GM21367 (cell line): ENCODE measurements around the gene FAM24A.
A peak's percentile ranks its signal among the peaks of the same experiment; 100 is the strongest.
"Not testable (repeated sequence)": the region's sequence is repeated elsewhere in the genome, so short reads cannot be mapped to it uniquely, and the experiment has no call there.

Experiments
- ATAC-seq: cut with Tn5 transposase; IDR thresholded peaks from one replicate; pipeline ENCODE4 v1.9.1; 2021; ENCODE audit not compliant: unreplicated experiment

FAM24A gene, protein sequence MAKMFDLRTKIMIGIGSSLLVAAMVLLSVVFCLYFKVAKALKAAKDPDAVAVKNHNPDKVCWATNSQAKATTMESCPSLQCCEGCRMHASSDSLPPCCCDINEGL

DNA sequence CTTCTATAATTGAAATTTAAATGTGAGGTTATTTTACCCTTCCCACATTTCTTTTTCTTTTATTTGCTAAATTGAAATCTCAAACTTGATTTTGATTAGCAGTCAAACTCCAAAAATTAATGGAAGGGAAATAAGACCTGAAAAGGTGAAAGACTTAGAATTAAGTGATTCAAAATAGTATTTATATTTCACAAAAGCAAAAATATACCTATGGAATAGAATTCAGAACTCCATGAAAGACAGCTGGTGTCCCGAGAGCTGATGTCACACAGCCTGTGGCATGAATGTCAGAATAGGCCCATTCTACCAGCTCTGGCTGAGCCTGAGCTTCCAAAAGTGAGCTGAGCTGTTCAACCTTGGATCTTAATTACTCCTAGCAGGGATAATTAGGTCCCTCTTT, at the start of gene FAM24A:
FAM24A (plus strand) TSS at position 301 of the 400 bp plus-strand sequence. CDS start 1,025 bp downstream, outside the sequence.
- no peak for ATAC-seq

- ATAC-seq = no peak
Observed at GRCh38 chr10:122861711-122862161, 48.7 kb upstream of the FAM24A start.

GRCh38 chr10:122863216-122864193, 46.9 kb upstream of the FAM24A start:
- no peak for ATAC-seq

- ATAC-seq = no peak
Observed at GRCh38 chr10:122864194-122864592, 46.2 kb upstream of the FAM24A start.

DNA sequence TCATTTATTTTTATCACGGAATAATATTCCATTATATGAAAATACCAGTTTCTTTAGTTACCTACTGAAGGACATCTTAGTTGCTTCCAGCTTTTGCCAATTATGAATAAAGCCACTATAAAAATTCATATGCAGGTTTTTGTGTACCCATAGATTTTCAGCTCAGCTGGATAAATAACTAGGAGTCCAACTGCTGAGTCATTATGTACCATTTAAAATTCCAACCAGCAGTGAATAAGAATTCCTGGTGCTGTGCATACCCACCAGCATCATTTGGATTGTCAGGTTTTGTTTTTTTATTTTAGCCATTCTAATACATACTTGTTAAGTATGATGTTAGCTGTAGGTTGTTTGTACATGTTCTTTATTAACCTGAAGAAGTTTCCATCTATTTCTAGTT, 45.5 kb upstream of the FAM24A start:
- no peak for ATAC-seq

DNA sequence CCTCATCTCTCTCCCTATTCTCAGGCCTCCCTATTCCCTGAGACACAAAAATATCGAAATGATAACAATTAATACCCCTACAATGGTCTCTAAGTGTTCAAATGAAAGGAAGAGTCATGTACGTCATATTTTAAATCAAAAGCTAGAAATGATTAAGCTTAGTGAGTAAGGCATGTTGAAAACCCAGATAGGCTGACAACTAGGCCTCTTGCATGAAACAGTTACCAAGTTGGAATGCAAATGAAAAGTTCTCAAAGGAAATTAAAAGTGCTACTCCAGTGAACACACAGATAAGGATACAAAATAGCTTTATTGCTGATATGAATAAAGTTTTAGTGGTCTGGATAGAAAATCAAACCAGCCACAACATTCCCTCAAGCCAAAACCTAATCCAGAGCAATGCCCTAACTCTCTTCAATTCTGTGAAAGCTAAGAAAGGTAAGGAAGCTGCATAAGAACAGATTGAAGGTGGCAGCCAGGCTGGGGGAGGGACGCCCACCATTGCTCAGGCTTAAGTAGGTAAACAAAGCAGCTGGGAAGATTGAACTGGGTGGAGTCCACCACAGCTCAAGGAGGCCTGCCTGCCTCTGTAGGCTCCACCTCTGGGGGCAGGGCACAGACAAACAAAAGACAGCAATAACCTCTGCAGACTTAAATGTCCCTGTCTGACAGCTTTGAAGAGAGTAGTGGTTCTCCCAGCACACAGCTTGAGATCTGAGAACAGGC, 43.5 kb upstream of the FAM24A start:
- ATAC-seq = not testable (repeated sequence)

DNA sequence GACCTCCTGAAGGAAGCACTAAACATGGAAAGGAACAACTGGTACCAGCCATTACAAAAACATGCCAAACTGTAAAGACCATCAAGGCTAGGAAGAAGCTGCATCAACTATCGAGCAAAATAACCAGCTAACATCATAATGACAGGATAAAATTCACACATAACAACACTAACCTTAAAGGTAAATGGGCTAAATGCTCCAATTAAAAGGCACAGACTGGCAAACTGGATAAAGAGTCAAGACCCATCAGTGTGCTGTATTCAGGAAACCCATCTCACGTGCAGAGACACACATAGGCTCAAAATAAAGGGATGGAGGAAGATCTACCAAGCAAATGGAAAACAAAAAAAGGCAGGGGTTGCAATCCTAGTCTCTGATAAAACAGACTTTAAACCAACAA, 41.6 kb upstream of the FAM24A start:
- not testable (repeated sequence) for ATAC-seq

DNA sequence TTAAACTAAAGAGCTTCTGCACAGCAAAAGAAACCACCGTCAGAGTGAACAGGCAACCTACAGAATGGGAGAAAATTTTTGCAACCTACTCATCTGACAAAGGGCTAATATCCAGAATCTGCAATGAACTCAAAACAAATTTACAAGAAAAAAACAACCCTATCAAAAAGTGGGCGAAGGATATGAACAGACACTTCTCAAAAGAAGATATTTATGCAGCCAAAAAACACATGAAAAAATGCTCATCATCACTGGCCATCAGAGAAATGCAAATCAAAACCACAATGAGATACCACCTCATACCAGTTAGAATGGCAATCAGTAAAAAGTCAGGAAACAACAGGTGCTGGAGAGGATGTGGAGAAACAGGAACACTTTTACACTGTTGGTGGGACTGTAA, 38.5 kb upstream of the FAM24A start:
- ATAC-seq = not testable (repeated sequence)

DNA sequence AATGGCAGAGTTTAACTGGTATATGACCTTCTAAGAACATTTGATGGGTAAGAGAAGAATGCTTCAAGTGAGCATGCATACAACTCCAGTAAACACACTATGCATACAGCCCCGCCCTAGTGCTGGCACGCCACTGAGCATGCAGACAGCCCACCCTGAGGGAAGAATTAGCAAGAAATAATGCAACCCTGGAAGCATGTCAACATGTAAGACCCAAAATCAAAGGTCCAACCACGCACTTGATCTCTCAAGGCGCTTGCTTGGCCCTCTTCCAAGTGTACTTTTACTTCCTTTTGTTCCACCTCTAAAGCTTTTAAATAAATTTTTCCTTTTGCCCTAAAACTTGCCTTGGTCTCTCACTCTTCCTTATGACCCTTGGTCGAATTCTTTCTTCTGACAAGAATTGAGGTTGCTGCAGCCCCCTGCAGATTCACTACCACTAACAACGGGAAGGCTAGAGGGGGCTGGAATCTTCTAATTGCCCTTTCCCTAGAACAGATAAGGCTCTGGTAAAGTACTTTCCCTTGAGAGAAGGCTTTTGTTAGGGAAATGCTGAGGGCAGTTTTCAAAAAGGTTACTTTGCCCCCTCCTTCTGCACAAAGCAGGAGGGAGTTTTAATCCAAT, 34.5 kb upstream of the FAM24A start:
- ATAC-seq = no peak

GRCh38 chr10:122876467-122876855, 33.9 kb upstream of the FAM24A start:
- ATAC-seq = no peak

- ATAC-seq = no peak
Observed at GRCh38 chr10:122877264-122877663, 33.1 kb upstream of the FAM24A start.

- ATAC-seq = peak; percentile 7
Observed at GRCh38 chr10:122878799-122879338, 31.5 kb upstream of the FAM24A start.

- ATAC-seq = peak; percentile 74
Observed at GRCh38 chr10:122879339-122880273, 30.8 kb upstream of the FAM24A start, which contains the start of gene FAM24B. Gene FAM24B (minus strand): TSS chr10:122879581. CDS start chr10:122850515, 29,066 bp downstream.

GRCh38 chr10:122882766-122883165, 27.6 kb upstream of the FAM24A start:
- ATAC-seq = no peak

- no peak for ATAC-seq
Observed at GRCh38 chr10:122884166-122884565, 26.2 kb upstream of the FAM24A start.

GRCh38 chr10:122894261-122894944, 16.0 kb upstream of the FAM24A start:
- no peak for ATAC-seq

- ATAC-seq = not testable (repeated sequence)
Observed at GRCh38 chr10:122903861-122904260, 6.5 kb upstream of the FAM24A start.

DNA sequence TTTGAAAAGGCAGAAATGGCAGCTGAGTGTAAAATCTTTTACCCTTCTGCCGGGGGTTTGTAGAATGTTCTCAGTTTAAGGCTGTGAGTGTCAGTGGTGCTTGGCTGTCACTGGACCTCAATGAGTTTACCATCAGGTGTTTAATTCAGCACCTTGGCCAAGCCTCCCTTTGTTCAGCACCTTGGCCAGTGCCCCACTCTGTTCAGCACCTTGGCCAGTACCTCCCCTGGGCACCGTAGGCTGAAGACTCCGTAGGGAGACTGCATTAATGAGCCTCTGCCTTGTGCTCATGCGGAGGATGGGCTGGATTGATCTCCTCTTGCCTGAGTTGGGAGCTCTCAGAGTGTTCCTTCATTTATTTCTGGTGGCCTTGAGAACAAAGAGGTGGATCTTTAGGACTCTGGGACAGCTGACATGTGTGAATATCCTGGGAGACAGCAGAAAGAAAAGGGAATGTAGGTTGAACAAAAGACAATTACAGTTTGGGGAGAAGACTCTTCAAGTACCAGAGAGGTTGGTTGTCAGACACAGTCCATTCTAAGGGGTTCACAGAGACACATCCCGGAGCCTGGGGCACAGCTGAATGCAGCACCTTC, 1.6 kb downstream of the FAM24A start:
- ATAC-seq = no peak

DNA sequence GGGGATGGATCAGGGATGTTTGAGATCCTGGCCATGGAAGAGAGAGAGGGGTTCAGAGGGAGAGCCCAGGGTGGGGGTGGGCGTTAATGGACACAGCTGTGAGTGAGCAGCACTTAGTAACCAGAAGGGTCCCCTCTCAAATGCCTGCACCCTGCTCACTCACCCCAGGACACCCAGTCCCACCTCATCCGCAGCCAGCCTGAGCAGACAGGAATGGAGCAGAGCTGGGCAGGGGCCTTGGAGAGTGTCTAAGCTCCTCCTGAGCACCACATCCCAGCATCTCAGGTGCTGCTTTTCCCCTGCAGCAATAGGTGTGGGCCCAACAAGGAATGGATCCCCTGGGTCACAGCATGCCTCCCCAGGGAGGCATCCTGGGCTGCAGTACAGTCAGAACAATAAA, 5.3 kb downstream of the FAM24A start:
- ATAC-seq = no peak
